Heart left ventricle (tissue), 16 donors: ENCODE data around the gene LDHA. TPM values are rescaled to one million over a fixed set of nuclear protein-coding genes. Genes with fewer than 3 reads are reported as not detected.

ENCODE experiments used
- ATAC-seq, 4 donors: fragments of 200-7000 bp; cut with Tn5 transposase; one replicate each; pipeline ENCODE4 v1.9.1; 2020 to 2022; ENCODE audit warnings: moderate library complexity in 4 of 4, mild to moderate bottlenecking in 3 of 4, moderate number of reproducible peaks in 1 of 4
- DNase-seq, 5 donors: peaks; one replicate each; pipeline ENCODE4 v3.0.0-alpha.2; 2020
- H3K27ac ChIP-seq, 12 donors: fragments of 200-600 bp; sonication (generic) in 4 of 12; one replicate each; pipeline versions ENCODE4 v1.5.0 to v1.8.0; 2016 to 2022; ENCODE audit warnings: mild to moderate bottlenecking in 2 of 12
- H3K27me3 ChIP-seq, 9 donors: fragments of 200-600 bp; sonication (generic) in 2 of 9; one replicate each; pipeline versions ENCODE4 v1.5.1 to v1.8.0; 2016 to 2022; ENCODE audit warnings: mild to moderate bottlenecking in 3 of 9
- H3K36me3 ChIP-seq, 9 donors: fragments of 200-600 bp; sonication (generic) in 2 of 9; one replicate each; pipeline versions ENCODE4 v1.5.0 to v1.8.0; 2018 to 2022; ENCODE audit warnings: mild to moderate bottlenecking in 2 of 9
- H3K4me1 ChIP-seq, 12 donors: fragments of 200-600 bp; sonication (generic) in 4 of 12; one replicate each; pipeline versions ENCODE4 v1.5.0 to v1.8.0; 2016 to 2022; ENCODE audit warnings: mild to moderate bottlenecking in 3 of 12
- H3K4me3 ChIP-seq, 12 donors: fragments of 200-600 bp; sonication (generic) in 4 of 12; one replicate each; pipeline versions ENCODE4 v1.5.0 to v1.8.0; 2017 to 2022; ENCODE audit warnings: mild to moderate bottlenecking in 9 of 12, moderate library complexity in 4 of 12
- H3K9me3 ChIP-seq, 12 donors: fragments of 200-600 bp; sonication (generic) in 4 of 12; one replicate each; pipeline versions ENCODE4 v1.5.0 to v1.8.0; 2016 to 2022; ENCODE audit warnings: mild to moderate bottlenecking in 1 of 12
- CTCF ChIP-seq, 12 donors: fragments of 200-600 bp; sonication (generic) in 4 of 12; IDR thresholded peaks; one replicate each; pipeline versions ENCODE4 v1.5.0 to v1.8.0; 2018 to 2022; ENCODE audit warnings: antibody characterized with exemption in 12 of 12, mild to moderate bottlenecking in 5 of 12
- POLR2A ChIP-seq, 2 donors: fragments of 450-650 bp; IDR thresholded peaks; one replicate each; pipeline ENCODE4 v1.6.1; 2017; ENCODE audit warnings: antibody characterized with exemption in 2 of 2, mild to moderate bottlenecking in 2 of 2, moderate library complexity in 2 of 2
- WGBS, 4 donors: extraction: QIAGEN DNeasy Blood & Tissue Kit in 2 of 4; methylation state at CpG; one replicate each; pipeline versions ENCODE4 v1.1.5 to v1.1.7; 2013 to 2018; 5-methylcytosine and 5-hydroxymethylcytosine counted together
- intact Hi-C, 10 donors: fragments of 100-400 bp; cut with DNase I; formaldehyde crosslinking; loops; one replicate each; pipeline versions ENCODE4 v1.11.1 to v1.14.2; 2022
- long read RNA-seq, 3 donors: library from polyadenylated mRNA; unstranded; transcript quantifications; one replicate each; pipeline ENCODE4 v2.0.0, GENCODE V29; 2020 to 2021
- polyA plus RNA-seq, 2 donors: library from polyadenylated mRNA; stranded (reverse); fragments of 200-250 nt; gene quantifications; one replicate each; pipeline ENCODE4 v1.2.3, GENCODE V29; 2013
- total RNA-seq, 9 donors: library from RNA; depleted of rRNA in 2 of 9; stranded (reverse); fragments of >200 nt in 2 of 9; fragmentation: NEBNext Ultra II Directional in 3 of 9; extraction: Animal tissue kit (Norgen Biotek cat#: 25700) in 3 of 9; gene quantifications; one replicate each; pipeline versions ENCODE4 v1.1.0 to v1.2.4, GENCODE V29; 2016 to 2023
- donor health status: ischemic (EF 13 %, LVEDD 7.1; RV severe dilation, severe dysfunction).
- donor health status: healthy with polysubstance abuse.
- donor health status: DM: no; HTN: yes; CAD: no.
- donor health status: DM: no; HTN: no; CAD: no.
- donor health status: ischemic (EF 25% LVEDD 6.9; RV normal size, moderate dysfunction).
- donor health status: ischemic (EF 25% LVEDD 5.7; RV mildly dilated, moderate dysfunction).
- donor health status: healthy.
- donor health status: DM: yes; HTN: yes; CAD: no.
- donor health status: ischemic (EF 35%, LVEDD 5.7; RV mildly dilated, moderate dysfunction).
- donor health status: nonischemic (EF 11% LVEDD 7.7; RV severe dilation, severe dysfunction).
- donor health status: DM: yes; HTN: yes; CAD: no.
- donor health status: PGD.
- donor health status: ischemic (EF 29% LVEDD 5.4; RV normal size, mild dysfunction).
- donor health status: nonischemic (EF 23%, LVEDD 6.1; RV moderate dilation, normal function).

Gene LDHA
- 100 to 1,000 TPM; 191 to 688 (median 322) TPM for total RNA-seq
- polyA plus RNA-seq, result 100 to 1,000 TPM; 212 to 961 TPM
- long read RNA-seq, donor 1, transcript LDHA-202 (5 exons, 2,169 nt), result minor isoform, 13 of 275 reads
- long read RNA-seq, donor 1, transcript LDHA-205 (8 exons, 2,416 nt), result major isoform, 240 of 275 reads
- long read RNA-seq, donor 1, partial matches to known transcripts, result 6 of 275 reads
- long read RNA-seq, donor 1, other reads (novel, unspliced or antisense), result 11 of 275 reads
- long read RNA-seq, donor 2, transcript LDHA-205 (8 exons, 2,416 nt), result major isoform, 1,751 of 2,195 reads
- long read RNA-seq, donor 2, transcript LDHA-216 (4 exons, 1,345 nt), result minor isoform, 7 of 2,195 reads
- long read RNA-seq, donor 2, transcript LDHA-220 (7 exons, 1,288 nt), result minor isoform, 62 of 2,195 reads
- long read RNA-seq, donor 2, transcript LDHA-202 (5 exons, 2,169 nt), result minor isoform, 320 of 2,195 reads
- long read RNA-seq, donor 2, partial matches to known transcripts, result 29 of 2,195 reads
- long read RNA-seq, donor 2, other reads (novel, unspliced or antisense), result 18 of 2,195 reads
- long read RNA-seq, donor 3, transcript LDHA-202 (5 exons, 2,169 nt), result minor isoform, 34 of 543 reads
- long read RNA-seq, donor 3, transcript LDHA-220 (7 exons, 1,288 nt), result minor isoform, 12 of 543 reads
- long read RNA-seq, donor 3, transcript LDHA-205 (8 exons, 2,416 nt), result major isoform, 476 of 543 reads
- long read RNA-seq, donor 3, partial matches to known transcripts, result 10 of 543 reads
- long read RNA-seq, donor 3, other reads (novel, unspliced or antisense), result 6 of 543 reads

- intact Hi-C loops, result loop anchor here in 7 of 10 donors (1.0 to 10.0 kb wide), 5 partner anchors 10 to 132 kb away; partner anchors contain the start of genes TSG101 (in 4 of the 7), GTF2H1 (in 3 of the 7) and HPS5 (in 3 of the 7)
- TF ChIP-seq POLR2A (IDR thresholded peaks at IDR 0.05) (peak; percentile 62 to 98), CTCF (IDR thresholded peaks at IDR 0.05) (no peak)
- peak within 1 kb of the TSS; percentile 84 to 99 (median 96) for H3K27ac ChIP-seq
- H3K9me3 ChIP-seq, result no peaks in the 10 kb centered on the region
- H3K27me3 ChIP-seq, result no peaks in the 10 kb centered on the region
- peaks cover 0 to 31% (median 26%) of the 10 kb centered on the region in 9 donors for H3K36me3 ChIP-seq
- DNase-seq (peak; percentile 98 to 100 (median 99)), ATAC-seq (peak; percentile 73 to 92 (median 89))
- peak within 1 kb of the TSS; percentile 61 to 98 (median 86) for H3K4me3 ChIP-seq
- 0 to 1% (median 1%) methylated on average over 27 to 60 of the region's 60 CpGs for WGBS, 4 donors
- H3K4me1 ChIP-seq, result peaks cover 2 to 28% (median 12%) of the 10 kb centered on the region in 12 donors
Observed at GRCh38 chr11:18394275-18394927, at the start of gene LDHA. Gene LDHA (plus strand): TSS chr11:18394563. CDS start chr11:18396843, 2,280 bp downstream.

- Histone ChIP-seq H3K36me3 (peaks cover 0 to 97% (median 83%) of the 10 kb centered on the region in 9 donors), H3K27ac (no peak overlapping the region)
- intact Hi-C loops, result no loop called here
Observed at GRCh38 chr11:18347471-18348125, 46.8 kb upstream of the LDHA start.

GRCh38 chr11:18352581-18352980, 41.8 kb upstream of the LDHA start:
- TF ChIP-seq POLR2A (IDR thresholded peaks at IDR 0.05), result no peak
- no peak for TF ChIP-seq CTCF (IDR thresholded peaks at IDR 0.05)
- Histone ChIP-seq H3K27ac (no peak overlapping the region), H3K4me3 (no peak overlapping the region), H3K9me3 (no peaks in the 10 kb centered on the region), H3K36me3 (peaks cover 0 to 95% (median 83%) of the 10 kb centered on the region in 9 donors), H3K4me1 (no peaks in the 10 kb centered on the region), H3K27me3 (no peaks in the 10 kb centered on the region)
- DNase-seq (no peak), ATAC-seq (no peak)
- 86 to 92% (median 91%) methylated on average over 3 of the region's 3 CpGs for WGBS, 4 donors
- intact Hi-C loops, result loop anchor here in 1 of 10 donors (10.0 kb wide), 1 partner anchor 142 kb away; no protein-coding TSS in a partner anchor

More at GRCh38 chr11:18347471-18348125, 46.8 kb upstream of the LDHA start:
- DNase-seq (no peak), ATAC-seq (no peak)
- no peak overlapping the region for H3K4me3 ChIP-seq
- WGBS, 4 donors, result 90 to 93% (median 92%) methylated on average over 5 of the region's 5 CpGs
- TF ChIP-seq POLR2A (IDR thresholded peaks at IDR 0.05), result no peak
- TF ChIP-seq CTCF (IDR thresholded peaks at IDR 0.05), result no peak
- H3K4me1 ChIP-seq, result no peaks in the 10 kb centered on the region
- no peaks in the 10 kb centered on the region for H3K9me3 ChIP-seq
- no peaks in the 10 kb centered on the region for H3K27me3 ChIP-seq
